GM18867 (cell line): Measurements from ENCODE around the gene METTL24.

ENCODE experiments used
- ATAC-seq: cut with Tn5 transposase; IDR thresholded peaks from one replicate; pipeline ENCODE4 v1.9.1; 2021; ENCODE audit warnings: mild to moderate bottlenecking, moderate library complexity; ENCODE audit not compliant: unreplicated experiment

METTL24 gene

GRCh38 chr6:110214338-110214737, 143.8 kb downstream of the METTL24 start:
- no peak for ATAC-seq

GRCh38 chr6:110211753-110212152, 146.4 kb downstream of the METTL24 start:
- no peak for ATAC-seq

- no peak for ATAC-seq
These were observed 150.5 kb downstream of the METTL24 start for GRCh38 chr6:110207652-110208051.

- ATAC-seq: no peak
These were observed 156.8 kb downstream of the METTL24 start for GRCh38 chr6:110201151-110201884.

- no peak for ATAC-seq
These were observed 159.6 kb downstream of the METTL24 start for GRCh38 chr6:110198561-110198960.

GRCh38 chr6:110196874-110197273, 161.3 kb downstream of the METTL24 start:
- no peak for ATAC-seq

GRCh38 chr6:110195639-110196038, 162.5 kb downstream of the METTL24 start:
- ATAC-seq: no peak
